ENCODE data around the gene HBD. TPM values are rescaled to one million over a fixed set of nuclear protein-coding genes. Genes with fewer than 3 reads are reported as not detected.

HBD gene
- total and polyA plus RNA-seq, 9 of the 15 experiments (the other 6 are each of a cell fraction or from before 2014, with no cell fraction given), result 11.8 to 169 (median 36.0) TPM

Other genes with a start within 250 kb of the HBD start
Only the 7 nearest of the 19 such genes appear.
- not detected in 2 replicates for gene OR52A1, start 79.7 kb downstream of the HBD start, total RNA-seq (2014; rRNA removed)
- gene OR52A1, start 79.7 kb downstream of the HBD start, total RNA-seq (2014; rRNA removed; fragmentation: Illumina TruSeq; extraction: Trizol), result 0.04 and 0.06 TPM in 2 replicates
- gene OR52A1, start 79.7 kb downstream of the HBD start, total RNA-seq (2015; rRNA removed; fragmentation: Illumina TruSeq; extraction: Trizol), result under 0.01 and 0.04 TPM in 2 replicates
- 0.11 TPM in 1 of 2 replicates, not detected in the other for gene OR52A1, start 79.7 kb downstream of the HBD start, total RNA-seq (2021)
- not detected in 2 replicates for gene OR52A1, start 79.7 kb downstream of the HBD start, polyA plus RNA-seq (2011; rRNA removed)
- gene OR52A1, start 79.7 kb downstream of the HBD start, polyA plus RNA-seq (2014; fragmentation: Illumina TruSeq; extraction: Trizol), result 0.33 TPM in 1 of 2 replicates, not detected in the other
- gene OR52A1, start 79.7 kb downstream of the HBD start, polyA plus RNA-seq (2014; fragmentation: Nextera tagmentation; extraction: Ambion mirVana), result under 1 TPM; 0.15 to 0.21 TPM
- not detected in 2 replicates for gene OR52A1, start 79.7 kb downstream of the HBD start, polyA plus RNA-seq (2014; rRNA removed)
- gene OR51V1, start 33.8 kb downstream of the HBD start, total RNA-seq (2014; rRNA removed), result not detected in 2 replicates
- not detected in 2 replicates for gene OR51V1, start 33.8 kb downstream of the HBD start, total RNA-seq (2014; rRNA removed; fragmentation: Illumina TruSeq; extraction: Trizol)
- not detected in 2 replicates for gene OR51V1, start 33.8 kb downstream of the HBD start, total RNA-seq (2015; rRNA removed; fragmentation: Illumina TruSeq; extraction: Trizol)
- gene OR51V1, start 33.8 kb downstream of the HBD start, total RNA-seq (2021), result not detected in 2 replicates
- not detected in 2 replicates for gene OR51V1, start 33.8 kb downstream of the HBD start, polyA plus RNA-seq (2011; rRNA removed)
- not detected in 2 replicates for gene OR51V1, start 33.8 kb downstream of the HBD start, polyA plus RNA-seq (2014; fragmentation: Illumina TruSeq; extraction: Trizol)
- gene OR51V1, start 33.8 kb downstream of the HBD start, polyA plus RNA-seq (2014; fragmentation: Nextera tagmentation; extraction: Ambion mirVana), result not detected
- gene OR51V1, start 33.8 kb downstream of the HBD start, polyA plus RNA-seq (2014; rRNA removed), result not detected in 2 replicates
- gene HBB, start 7.4 kb downstream of the HBD start, total RNA-seq (2014; rRNA removed), result 0.33 TPM in 1 of 2 replicates, not detected in the other
- gene HBB, start 7.4 kb downstream of the HBD start, total RNA-seq (2014; rRNA removed; fragmentation: Illumina TruSeq; extraction: Trizol), result 0.33 and 0.45 TPM in 2 replicates
- gene HBB, start 7.4 kb downstream of the HBD start, total RNA-seq (2015; rRNA removed; fragmentation: Illumina TruSeq; extraction: Trizol), result not detected in 2 replicates
- 0.72 and 1.5 TPM in 2 replicates for gene HBB, start 7.4 kb downstream of the HBD start, total RNA-seq (2021)
- 0.23 and 0.46 TPM in 2 replicates for gene HBB, start 7.4 kb downstream of the HBD start, polyA plus RNA-seq (2011; rRNA removed)
- gene HBB, start 7.4 kb downstream of the HBD start, polyA plus RNA-seq (2014; fragmentation: Illumina TruSeq; extraction: Trizol), result 1.0 and 1.1 TPM in 2 replicates
- 1 to 10 TPM; 1.2 to 3.4 TPM for gene HBB, start 7.4 kb downstream of the HBD start, polyA plus RNA-seq (2014; fragmentation: Nextera tagmentation; extraction: Ambion mirVana)
- gene HBB, start 7.4 kb downstream of the HBD start, polyA plus RNA-seq (2014; rRNA removed), result 0.18 and 1.2 TPM in 2 replicates
- gene HBG1, start 15.4 kb upstream of the HBD start, total RNA-seq (2014; rRNA removed), result 3,349 and 3,828 TPM in 2 replicates
- 3,691 and 4,785 TPM in 2 replicates for gene HBG1, start 15.4 kb upstream of the HBD start, total RNA-seq (2014; rRNA removed; fragmentation: Illumina TruSeq; extraction: Trizol)
- gene HBG1, start 15.4 kb upstream of the HBD start, total RNA-seq (2015; rRNA removed; fragmentation: Illumina TruSeq; extraction: Trizol), result 1,066 and 1,105 TPM in 2 replicates
- 3,171 and 3,343 TPM in 2 replicates for gene HBG1, start 15.4 kb upstream of the HBD start, total RNA-seq (2021)
- gene HBG1, start 15.4 kb upstream of the HBD start, polyA plus RNA-seq (2011; rRNA removed), result 10,167 and 10,862 TPM in 2 replicates
- gene HBG1, start 15.4 kb upstream of the HBD start, polyA plus RNA-seq (2014; fragmentation: Illumina TruSeq; extraction: Trizol), result 4,898 and 6,694 TPM in 2 replicates
- over 10,000 TPM; 14,841 to 16,338 TPM for gene HBG1, start 15.4 kb upstream of the HBD start, polyA plus RNA-seq (2014; fragmentation: Nextera tagmentation; extraction: Ambion mirVana)
- 5,149 and 5,228 TPM in 2 replicates for gene HBG1, start 15.4 kb upstream of the HBD start, polyA plus RNA-seq (2014; rRNA removed)
- gene HBG2, start 20.3 kb upstream of the HBD start, total RNA-seq (2014; rRNA removed), result 4,133 and 5,659 TPM in 2 replicates
- gene HBG2, start 20.3 kb upstream of the HBD start, total RNA-seq (2014; rRNA removed; fragmentation: Illumina TruSeq; extraction: Trizol), result 14,495 and 14,520 TPM in 2 replicates
- gene HBG2, start 20.3 kb upstream of the HBD start, total RNA-seq (2015; rRNA removed; fragmentation: Illumina TruSeq; extraction: Trizol), result 1,503 and 1,626 TPM in 2 replicates
- 9,242 and 9,746 TPM in 2 replicates for gene HBG2, start 20.3 kb upstream of the HBD start, total RNA-seq (2021)
- 14,543 and 18,939 TPM in 2 replicates for gene HBG2, start 20.3 kb upstream of the HBD start, polyA plus RNA-seq (2011; rRNA removed)
- 5,264 and 6,648 TPM in 2 replicates for gene HBG2, start 20.3 kb upstream of the HBD start, polyA plus RNA-seq (2014; fragmentation: Illumina TruSeq; extraction: Trizol)
- over 10,000 TPM; 53,065 to 58,619 TPM for gene HBG2, start 20.3 kb upstream of the HBD start, polyA plus RNA-seq (2014; fragmentation: Nextera tagmentation; extraction: Ambion mirVana)
- 10,515 and 11,063 TPM in 2 replicates for gene HBG2, start 20.3 kb upstream of the HBD start, polyA plus RNA-seq (2014; rRNA removed)
- 1,522 and 1,641 TPM in 2 replicates for gene HBE1, start 35.5 kb upstream of the HBD start, total RNA-seq (2014; rRNA removed)
- gene HBE1, start 35.5 kb upstream of the HBD start, total RNA-seq (2014; rRNA removed; fragmentation: Illumina TruSeq; extraction: Trizol), result 1,988 and 2,064 TPM in 2 replicates
- 594 and 612 TPM in 2 replicates for gene HBE1, start 35.5 kb upstream of the HBD start, total RNA-seq (2015; rRNA removed; fragmentation: Illumina TruSeq; extraction: Trizol)
- 1,978 and 2,119 TPM in 2 replicates for gene HBE1, start 35.5 kb upstream of the HBD start, total RNA-seq (2021)
- 1,590 and 10,250 TPM in 2 replicates for gene HBE1, start 35.5 kb upstream of the HBD start, polyA plus RNA-seq (2011; rRNA removed)
- gene HBE1, start 35.5 kb upstream of the HBD start, polyA plus RNA-seq (2014; fragmentation: Illumina TruSeq; extraction: Trizol), result 2,663 and 2,874 TPM in 2 replicates
- gene HBE1, start 35.5 kb upstream of the HBD start, polyA plus RNA-seq (2014; fragmentation: Nextera tagmentation; extraction: Ambion mirVana), result 1,000 to 10,000 TPM; 2,181 to 2,800 TPM
- 2,730 and 3,408 TPM in 2 replicates for gene HBE1, start 35.5 kb upstream of the HBD start, polyA plus RNA-seq (2014; rRNA removed)
- 20.5 and 22.1 TPM in 2 replicates for gene OR51B4, start 67.5 kb upstream of the HBD start, total RNA-seq (2014; rRNA removed)
- 48.3 and 56.4 TPM in 2 replicates for gene OR51B4, start 67.5 kb upstream of the HBD start, total RNA-seq (2014; rRNA removed; fragmentation: Illumina TruSeq; extraction: Trizol)
- 39.9 and 42.2 TPM in 2 replicates for gene OR51B4, start 67.5 kb upstream of the HBD start, total RNA-seq (2015; rRNA removed; fragmentation: Illumina TruSeq; extraction: Trizol)
- 43.8 and 48.2 TPM in 2 replicates for gene OR51B4, start 67.5 kb upstream of the HBD start, total RNA-seq (2021)
- gene OR51B4, start 67.5 kb upstream of the HBD start, polyA plus RNA-seq (2011; rRNA removed), result 64.6 and 65.5 TPM in 2 replicates
- 53.2 and 55.8 TPM in 2 replicates for gene OR51B4, start 67.5 kb upstream of the HBD start, polyA plus RNA-seq (2014; fragmentation: Illumina TruSeq; extraction: Trizol)
- 10 to 100 TPM; 17.1 to 23.8 TPM for gene OR51B4, start 67.5 kb upstream of the HBD start, polyA plus RNA-seq (2014; fragmentation: Nextera tagmentation; extraction: Ambion mirVana)
- gene OR51B4, start 67.5 kb upstream of the HBD start, polyA plus RNA-seq (2014; rRNA removed), result 22.8 and 32.9 TPM in 2 replicates

All from K562 (cell line).